Loucy (cell line): ENCODE measurements around the gene PDGFC.
"Not testable (repeated sequence)": the region's sequence is repeated elsewhere in the genome, so short reads cannot be mapped to it uniquely, and the experiment has no call there.

Experiments used
- CTCF ChIP-seq: fragments of 200-600 bp; sonication (generic); conservative IDR thresholded peaks from 2 replicates; pipeline ENCODE4 v1.5.1; 2014; ENCODE audit warnings: mild to moderate bottlenecking, antibody characterized with exemption, low read length
- EZH2phosphoT487 ChIP-seq: fragments of 200-600 bp; IDR thresholded peaks from 2 replicates; pipeline ENCODE4 v1.6.1; 2018; ENCODE audit warnings: antibody characterized with exemption, mild to moderate bottlenecking, moderate library complexity, borderline replicate concordance

GRCh38 chr4:156866088-156866487, 105.5 kb downstream of the PDGFC start:
- not testable (repeated sequence) for TF ChIP-seq CTCF, EZH2phosphoT487
